Kidney epithelial cell (primary cell): ENCODE measurements around the gene AGPS. TPM values are rescaled to one million over a fixed set of nuclear protein-coding genes. Genes with fewer than 3 reads are reported as not detected.

ENCODE experiments used
- DNase-seq: peaks from one replicate; pipeline ENCODE4 v3.0.0-alpha.2; 2010; ENCODE audit warnings: low read depth
- H3K27me3 ChIP-seq: 2 replicates; pipeline ENCODE4 v1.6.0; 2011; ENCODE audit warnings: low read length; ENCODE audit not compliant: control insufficient read depth, insufficient read depth
- H3K36me3 ChIP-seq: 2 replicates; pipeline ENCODE4 v1.5.1; 2011; ENCODE audit warnings: low read length; ENCODE audit not compliant: control insufficient read depth, insufficient read depth
- H3K4me3 ChIP-seq: 2 replicates; pipeline ENCODE4 v1.5.1; 2011; ENCODE audit warnings: low read depth, mild to moderate bottlenecking, control low read depth, low read length
- total RNA-seq: library from RNA; depleted of rRNA; stranded (reverse); fragments of >200 nt; gene quantifications from 2 replicates; pipeline ENCODE4 v1.2.3, GENCODE V29; 2015
- TF ChIP-seq, protein P1 (sequence below): IDR thresholded peaks from 2 replicates; pipeline ENCODE4 v1.5.1; 2011; ENCODE audit warnings: mild to moderate bottlenecking, moderate library complexity, low read length, control low read depth, inconsistent platforms; ENCODE audit not compliant: insufficient read depth, poor library complexity, severe bottlenecking

AGPS gene
- total RNA-seq, 1 donor from 2014 or later: 26.1 TPM

DNA sequence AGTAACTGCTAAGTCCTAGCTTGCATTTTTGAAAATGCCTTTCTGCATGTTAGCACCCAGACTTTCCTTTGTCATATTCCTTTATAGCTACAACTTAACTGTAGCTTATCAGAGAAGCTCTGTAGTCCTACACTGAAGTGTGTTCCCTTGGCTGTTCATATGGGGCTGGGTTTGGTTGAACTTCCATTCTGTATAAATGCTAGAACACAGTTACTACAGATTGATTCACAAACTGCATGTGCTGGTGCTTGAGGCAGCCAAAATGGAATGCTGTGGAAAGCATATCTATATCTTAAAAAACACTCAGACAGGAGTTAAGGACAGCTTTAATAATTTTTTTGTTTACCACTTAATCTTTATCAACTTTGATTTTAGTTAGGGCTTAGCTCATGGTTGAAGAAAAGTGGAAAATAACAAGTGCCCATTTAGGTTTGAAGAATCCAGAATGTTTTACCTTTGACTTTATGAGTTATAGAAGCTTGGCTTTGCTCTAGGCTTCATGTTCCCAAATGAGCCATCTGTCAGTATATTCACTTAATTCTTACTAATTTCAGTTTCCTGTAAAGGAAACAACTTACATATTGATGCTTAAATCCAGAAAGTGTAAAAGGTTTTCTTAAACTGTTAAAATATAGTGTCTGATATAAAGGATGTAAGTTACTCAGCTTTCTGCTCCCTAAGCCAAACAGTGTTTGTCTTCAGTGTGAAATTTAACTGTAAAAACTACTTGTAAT, 148.9 kb downstream of the AGPS start:
- Histone ChIP-seq H3K4me3 (no peak overlapping the region), H3K36me3 (no peaks in the 10 kb centered on the region), H3K27me3 (no peaks in the 10 kb centered on the region)
- DNase-seq: no peak
- TF ChIP-seq, protein P1, sequence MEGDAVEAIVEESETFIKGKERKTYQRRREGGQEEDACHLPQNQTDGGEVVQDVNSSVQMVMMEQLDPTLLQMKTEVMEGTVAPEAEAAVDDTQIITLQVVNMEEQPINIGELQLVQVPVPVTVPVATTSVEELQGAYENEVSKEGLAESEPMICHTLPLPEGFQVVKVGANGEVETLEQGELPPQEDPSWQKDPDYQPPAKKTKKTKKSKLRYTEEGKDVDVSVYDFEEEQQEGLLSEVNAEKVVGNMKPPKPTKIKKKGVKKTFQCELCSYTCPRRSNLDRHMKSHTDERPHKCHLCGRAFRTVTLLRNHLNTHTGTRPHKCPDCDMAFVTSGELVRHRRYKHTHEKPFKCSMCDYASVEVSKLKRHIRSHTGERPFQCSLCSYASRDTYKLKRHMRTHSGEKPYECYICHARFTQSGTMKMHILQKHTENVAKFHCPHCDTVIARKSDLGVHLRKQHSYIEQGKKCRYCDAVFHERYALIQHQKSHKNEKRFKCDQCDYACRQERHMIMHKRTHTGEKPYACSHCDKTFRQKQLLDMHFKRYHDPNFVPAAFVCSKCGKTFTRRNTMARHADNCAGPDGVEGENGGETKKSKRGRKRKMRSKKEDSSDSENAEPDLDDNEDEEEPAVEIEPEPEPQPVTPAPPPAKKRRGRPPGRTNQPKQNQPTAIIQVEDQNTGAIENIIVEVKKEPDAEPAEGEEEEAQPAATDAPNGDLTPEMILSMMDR: no peak

DNA sequence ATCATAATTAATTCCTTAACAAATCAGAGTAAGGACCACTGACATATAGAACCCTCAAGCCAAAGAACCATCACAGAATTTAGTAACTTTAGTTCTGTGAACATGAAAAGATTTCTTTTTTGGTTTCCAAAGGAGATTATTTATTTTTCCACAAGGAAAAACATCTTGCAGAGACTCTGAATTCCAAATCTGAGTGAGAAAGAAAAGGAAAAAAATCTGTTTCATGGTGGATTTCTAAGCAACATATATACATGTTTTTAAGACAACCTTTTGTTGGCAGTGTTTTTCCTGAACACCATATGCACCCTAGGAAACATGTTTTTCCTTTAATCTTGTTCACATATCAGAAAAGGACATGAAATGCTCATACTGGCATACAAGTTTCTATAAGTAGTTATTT, 149.8 kb downstream of the AGPS start:
- H3K4me3 ChIP-seq: no peak overlapping the region
- H3K36me3 ChIP-seq: no peaks in the 10 kb centered on the region
- TF ChIP-seq, protein P1: no peak
- H3K27me3 ChIP-seq: no peaks in the 10 kb centered on the region
- DNase-seq: no peak

DNA sequence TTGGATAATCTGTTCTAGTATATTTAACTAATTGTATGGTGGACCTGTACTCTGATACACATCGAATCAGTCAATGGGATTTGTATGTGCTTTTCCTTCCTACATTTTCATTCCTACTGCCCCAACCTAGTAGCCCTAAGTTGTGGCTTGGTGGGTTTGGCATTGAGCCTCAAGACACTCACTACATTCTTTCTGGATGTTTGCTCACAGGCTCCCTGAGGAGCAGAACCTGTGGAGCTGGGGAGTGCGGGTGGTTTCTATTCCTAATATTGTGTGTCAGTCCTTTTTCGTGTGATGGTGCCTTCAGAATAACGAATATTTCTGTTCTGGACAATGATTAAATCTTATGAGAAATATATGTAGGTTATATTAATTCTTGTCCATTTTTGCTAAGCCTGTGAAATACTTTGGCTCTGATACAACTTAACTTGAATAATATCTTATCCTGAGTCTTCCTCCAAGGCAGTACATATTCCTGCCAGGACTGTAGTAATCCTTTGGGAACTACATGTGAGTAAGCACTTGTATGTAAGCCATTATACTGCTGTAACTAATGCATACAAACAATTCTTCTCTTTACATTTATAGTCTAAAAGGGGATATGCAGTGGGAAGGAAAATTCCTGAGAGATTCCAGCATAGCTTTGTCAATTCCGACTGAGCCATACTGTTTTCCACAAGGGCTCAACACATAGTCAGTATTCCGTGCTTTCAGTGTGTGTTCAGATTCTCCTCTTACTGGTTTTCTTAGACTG, 150.6 kb downstream of the AGPS start:
- DNase-seq: no peak
- TF ChIP-seq, protein P1: no peak
- H3K4me3 ChIP-seq: no peak overlapping the region
- no peaks in the 10 kb centered on the region for H3K27me3 ChIP-seq
- no peaks in the 10 kb centered on the region for H3K36me3 ChIP-seq

DNA sequence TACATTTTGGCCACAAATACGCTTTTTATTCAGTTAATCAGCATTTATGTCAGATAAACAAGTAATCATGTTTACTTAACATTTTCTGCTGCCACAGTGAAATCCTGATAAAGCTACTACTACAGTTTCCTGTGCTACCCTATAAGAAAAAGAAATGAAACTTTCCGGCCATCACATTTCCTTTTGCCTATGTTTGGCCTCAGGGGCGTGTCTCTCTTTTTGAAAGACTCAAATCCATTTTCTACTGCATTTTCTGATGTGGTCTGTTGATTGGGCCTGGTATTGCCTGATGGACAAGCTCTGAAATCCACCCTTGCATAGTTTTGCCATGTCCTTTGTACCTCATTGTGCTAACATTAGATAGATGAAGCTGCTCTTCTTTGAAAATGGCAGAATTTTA, 152.6 kb downstream of the AGPS start:
- TF ChIP-seq, protein P1: no peak
- Histone ChIP-seq H3K4me3 (no peak overlapping the region), H3K36me3 (no peaks in the 10 kb centered on the region), H3K27me3 (no peaks in the 10 kb centered on the region)
- DNase-seq: no peak

DNA sequence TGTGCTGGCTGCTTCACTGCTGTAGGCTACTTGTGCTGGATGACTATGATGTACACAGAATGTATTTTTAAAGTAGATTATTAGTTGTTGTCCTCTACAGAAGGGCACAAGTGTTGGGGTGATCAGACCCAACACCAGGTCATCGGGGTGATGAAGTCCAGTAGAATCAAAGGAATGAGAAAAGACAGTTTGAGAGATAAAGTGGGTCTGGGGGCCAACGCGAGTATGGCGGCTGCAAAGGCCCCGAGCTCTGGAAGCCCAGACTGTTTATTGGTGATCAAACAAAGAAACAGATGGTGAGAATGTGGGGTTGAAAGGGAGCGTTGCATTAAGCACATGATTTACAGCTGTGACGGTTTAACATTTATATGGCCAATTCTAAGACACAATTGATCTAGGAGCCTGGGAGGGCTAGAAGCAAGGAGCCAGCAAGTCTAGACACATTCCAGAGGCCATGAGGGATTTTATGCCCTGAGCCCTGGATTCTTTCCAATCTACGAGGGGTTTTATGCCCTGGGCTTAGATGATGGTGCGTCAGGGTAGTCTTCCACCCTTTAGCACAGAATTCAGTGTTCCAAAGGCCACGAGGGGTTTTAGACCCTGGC, 153.5 kb downstream of the AGPS start:
- Histone ChIP-seq H3K27me3 (no peaks in the 10 kb centered on the region), H3K4me3 (no peak overlapping the region), H3K36me3 (no peaks in the 10 kb centered on the region)
- TF ChIP-seq, protein P1: no peak
- no peak for DNase-seq
